H1 (cell line): ENCODE measurements around the gene KRCC1. TPM values are rescaled to one million over a fixed set of nuclear protein-coding genes. Genes with fewer than 3 reads are reported as not detected.

ENCODE experiments used
- CTCF ChIA-PET: fragments of 300-600 bp; sonication (Branson Sonifier 250); formaldehyde crosslinking; loops from one replicate; lab custom pipeline; 2021; ENCODE audit not compliant: partially characterized antibody; lab: Charles Lee
- POLR2A ChIA-PET: fragments of 300-600 bp; sonication (Branson Sonifier 250); formaldehyde crosslinking; loops from one replicate; lab custom pipeline; 2021; ENCODE audit warnings: inconsistent platforms; ENCODE audit not compliant: partially characterized antibody; lab: Charles Lee
- DNase-seq, 2 experiments: peaks; one replicate each; pipeline versions ENCODE4 v3.0.0 to v3.0.0-alpha.2; 2010 to 2022; ENCODE audit warnings: low spot score in 2 of 2, low read depth in 1 of 2, mixed read lengths in 1 of 2
- FAIRE-seq: peaks from 2 replicates; lab custom pipeline; 2011; peaks lifted over from hg19 to GRCh38; lab: Jason Lieb, UNC
- H2AFZ ChIP-seq: 2 replicates; pipeline ENCODE4 v1.8.1; 2012; ENCODE audit warnings: low read length, inconsistent platforms
- H2AK5ac ChIP-seq: 2 replicates; pipeline ENCODE4 v1.6.1; 2013; ENCODE audit warnings: low read depth, low read length
- H2BK120ac ChIP-seq: replicated peaks from 2 replicates; pipeline ENCODE3; 2013; ENCODE audit warnings: low read depth, low read length, inconsistent platforms
- H2BK12ac ChIP-seq: 2 replicates; pipeline ENCODE4 v1.6.1; 2013; ENCODE audit warnings: low read depth, low read length
- H2BK15ac ChIP-seq: 2 replicates; pipeline ENCODE4 v1.6.1; 2013; ENCODE audit warnings: low read length
- H2BK20ac ChIP-seq: 2 replicates; pipeline ENCODE4 v1.6.1; 2013; ENCODE audit warnings: low read length
- H2BK5ac ChIP-seq: 2 replicates; pipeline ENCODE4 v1.6.1; 2013; ENCODE audit warnings: low read depth, low read length
- H3K14ac ChIP-seq: 2 replicates; pipeline ENCODE4 v1.6.1; 2013; ENCODE audit warnings: inconsistent platforms; ENCODE audit not compliant: insufficient read length
- H3K18ac ChIP-seq: 2 replicates; pipeline ENCODE4 v1.6.1; 2013; ENCODE audit warnings: low read length; ENCODE audit errors: extremely low read depth
- H3K23ac ChIP-seq: 2 replicates; pipeline ENCODE4 v1.6.1; 2013; ENCODE audit warnings: inconsistent platforms; ENCODE audit not compliant: insufficient read length
- H3K23me2 ChIP-seq: 2 replicates; pipeline ENCODE4 v1.6.1; 2013; ENCODE audit warnings: low read depth, low read length
- H3K27ac ChIP-seq: 2 replicates; pipeline ENCODE4 v1.6.1; 2011; ENCODE audit warnings: low read depth, low read length, inconsistent platforms
- H3K27me3 ChIP-seq, 4 experiments: replicated peaks in 1 of 4; 1 replicate in 1 of 4; 2 replicates in 3 of 4; pipeline versions ENCODE4 v1.6.1 to v1.8.1; 2011 to 2013; ENCODE audit warnings: low read length in 3 of 4, mild to moderate bottlenecking in 3 of 4, inconsistent platforms in 2 of 4, mixed read lengths in 2 of 4, moderate library complexity in 1 of 4; ENCODE audit not compliant: control insufficient read depth in 3 of 4, insufficient read depth in 3 of 4; ENCODE audit errors: extremely low read depth in 1 of 4
- H3K36me3 ChIP-seq, 4 experiments: 2 replicates each; pipeline versions ENCODE4 v1.6.1 to v1.8.1; 2011 to 2013; ENCODE audit warnings: mild to moderate bottlenecking in 4 of 4, low read length in 3 of 4, moderate library complexity in 2 of 4, control low read depth in 1 of 4, inconsistent platforms in 1 of 4; ENCODE audit not compliant: insufficient read depth in 4 of 4, control insufficient read depth in 2 of 4
- H3K4ac ChIP-seq: replicated peaks from 2 replicates; pipeline ENCODE3; 2013; ENCODE audit warnings: low read length, low read depth, mixed read lengths, inconsistent platforms; ENCODE audit not compliant: insufficient read length
- H3K4me1 ChIP-seq, 4 experiments: replicated peaks in 1 of 4; 1 replicate in 1 of 4; 2 replicates in 3 of 4; pipeline versions ENCODE4 v1.6.1 to v1.8.1; 2011 to 2013; ENCODE audit warnings: low read length in 3 of 4, inconsistent platforms in 2 of 4, mixed read lengths in 1 of 4; ENCODE audit not compliant: insufficient read depth in 4 of 4, control insufficient read depth in 3 of 4
- H3K4me2 ChIP-seq, 2 experiments: 2 replicates each; pipeline versions ENCODE4 v1.6.1 to v1.8.1; 2011 to 2013; ENCODE audit warnings: low read depth in 2 of 2, low read length in 2 of 2, control low read depth in 1 of 2, inconsistent platforms in 1 of 2, mild to moderate bottlenecking in 1 of 2; ENCODE audit not compliant: insufficient read depth in 1 of 2
- H3K4me3 ChIP-seq, 4 experiments: fragments of 200-600, 300-600 bp in 1 of 4; sonication (generic), shearing (Covaris generic), sonication (Bioruptor Twin) in 1 of 4; 2 replicates each; pipeline versions ENCODE4 v1.5.1 to v1.8.1; 2011 to 2016; ENCODE audit warnings: low read length in 4 of 4, low read depth in 3 of 4, control low read depth in 2 of 4, inconsistent platforms in 2 of 4, mild to moderate bottlenecking in 2 of 4, mixed read lengths in 1 of 4, moderate library complexity in 1 of 4; ENCODE audit not compliant: insufficient read depth in 2 of 4; ENCODE audit errors: extremely low read depth in 1 of 4
- H3K56ac ChIP-seq: replicated peaks from 2 replicates; pipeline ENCODE3; 2013; ENCODE audit warnings: low read depth, mild to moderate bottlenecking, mixed read lengths, low read length, inconsistent platforms; ENCODE audit not compliant: insufficient read length
- H3K79me1 ChIP-seq: 2 replicates; pipeline ENCODE4 v1.6.1; 2013; ENCODE audit warnings: low read depth, low read length, control low read depth
- H3K79me2 ChIP-seq, 2 experiments: 2 replicates each; pipeline versions ENCODE4 v1.6.1 to v1.8.1; 2012 to 2013; ENCODE audit warnings: low read length in 2 of 2, mild to moderate bottlenecking in 2 of 2, inconsistent platforms in 1 of 2; ENCODE audit not compliant: insufficient read depth in 2 of 2, control insufficient read depth in 1 of 2
- H3K9ac ChIP-seq, 4 experiments: replicated peaks in 1 of 4; 1 replicate in 1 of 4; 2 replicates in 3 of 4; pipeline versions ENCODE4 v1.6.1 to v1.8.1; 2011 to 2013; ENCODE audit warnings: low read depth in 3 of 4, low read length in 3 of 4, control low read depth in 2 of 4, mild to moderate bottlenecking in 2 of 4, moderate library complexity in 2 of 4, inconsistent platforms in 1 of 4; ENCODE audit errors: extremely low read depth in 1 of 4
- H3K9me3 ChIP-seq, 2 experiments: 2 replicates each; pipeline versions ENCODE4 v1.6.1 to v1.8.1; 2012 to 2013; ENCODE audit warnings: mild to moderate bottlenecking in 2 of 2, moderate library complexity in 2 of 2, control low read depth in 1 of 2, inconsistent platforms in 1 of 2, low read depth in 1 of 2, low read length in 1 of 2, mixed read lengths in 1 of 2; ENCODE audit not compliant: insufficient read depth in 2 of 2
- H4K20me1 ChIP-seq, 2 experiments: replicated peaks in 1 of 2; 2 replicates each; pipeline versions ENCODE3 to v1.8.1; 2011 to 2013; ENCODE audit warnings: inconsistent platforms in 2 of 2, low read length in 2 of 2, mild to moderate bottlenecking in 1 of 2; ENCODE audit not compliant: insufficient read depth in 2 of 2, control insufficient read depth in 1 of 2
- H4K5ac ChIP-seq: 2 replicates; pipeline ENCODE4 v1.6.1; 2013; ENCODE audit warnings: low read length, low read depth, mixed read lengths, inconsistent platforms; ENCODE audit not compliant: insufficient read length
- H4K8ac ChIP-seq: 2 replicates; pipeline ENCODE4 v1.8.0; 2013; ENCODE audit warnings: mild to moderate bottlenecking, moderate library complexity, low read length, inconsistent platforms; ENCODE audit not compliant: insufficient read depth; ENCODE audit errors: extremely low read depth
- H4K91ac ChIP-seq: replicated peaks from 2 replicates; pipeline ENCODE3; 2013; ENCODE audit warnings: low read length, mixed read lengths, inconsistent platforms; ENCODE audit not compliant: insufficient read length
- EZH2 ChIP-seq: fragments of 200-600 bp; sonication (generic); IDR thresholded peaks from 2 replicates; pipeline ENCODE4 v1.7.1; 2012; ENCODE audit warnings: low read depth, mild to moderate bottlenecking, moderate library complexity, low read length, inconsistent platforms; ENCODE audit not compliant: severe bottlenecking
- GABPA ChIP-seq: IDR thresholded peaks from 2 replicates; pipeline ENCODE4 v1.6.1; 2011; ENCODE audit warnings: mild to moderate bottlenecking, low read length, moderate library complexity, borderline replicate concordance; ENCODE audit not compliant: insufficient read depth
- KDM4A ChIP-seq: IDR thresholded peaks from one replicate; pipeline ENCODE4 v1.7.1; 2012; ENCODE audit warnings: low read depth, mild to moderate bottlenecking, moderate library complexity, low read length, inconsistent platforms; ENCODE audit not compliant: severe bottlenecking
- SP2 ChIP-seq: IDR thresholded peaks from 2 replicates; pipeline ENCODE4 v1.6.1; 2012; ENCODE audit warnings: mild to moderate bottlenecking, low read length, inconsistent platforms
- WGBS, 2 experiments: shearing (Covaris generic) in 1 of 2; methylation state at CpG; one replicate each; pipeline versions ENCODE4 v1.1.6 to v1.1.7; 2013 to 2015; ENCODE audit warnings: low lambda C conversion rate in 2 of 2, mixed read lengths in 2 of 2, inconsistent platforms in 1 of 2, low coverage in 1 of 2, missing lambda C conversion rate in 1 of 2; ENCODE audit not compliant: insufficient replicate concordance in 2 of 2, insufficient coverage in 1 of 2, insufficient read length in 1 of 2; ENCODE audit errors: extremely low coverage in 1 of 2, missing lambda C conversion rate in 1 of 2; 5-methylcytosine and 5-hydroxymethylcytosine counted together
- polyA plus RNA-seq, 7 experiments: library from polyadenylated mRNA; depleted of rRNA in 3 of 7; stranded (reverse) in 5 of 7; unstranded in 2 of 7; fragments of >200 nt in 5 of 7; fragments of 200-250 nt in 2 of 7; gene quantifications; 1 replicate in 5 of 7; 2 replicates in 1 of 7; 4 replicates in 1 of 7; pipeline versions ENCODE4 v1.2.1 to v1.2.3, GENCODE V29; 2011 to 2013; ENCODE audit warnings: missing spikeins in 2 of 7, mixed read lengths in 2 of 7
- total RNA-seq: library from RNA; stranded (reverse); fragmentation: NEBNext Ultra II Directional; extraction: Animal tissue kit (Norgen Biotek cat#: 25700); gene quantifications from 2 replicates; pipeline ENCODE4 v1.2.1, GENCODE V29; 2021

Gene KRCC1
- total and polyA plus RNA-seq, 2 of the 8 experiments (the other 6 are each of a cell fraction or from before 2014, with no cell fraction given), result 5.1 to 8.5 TPM

DNA sequence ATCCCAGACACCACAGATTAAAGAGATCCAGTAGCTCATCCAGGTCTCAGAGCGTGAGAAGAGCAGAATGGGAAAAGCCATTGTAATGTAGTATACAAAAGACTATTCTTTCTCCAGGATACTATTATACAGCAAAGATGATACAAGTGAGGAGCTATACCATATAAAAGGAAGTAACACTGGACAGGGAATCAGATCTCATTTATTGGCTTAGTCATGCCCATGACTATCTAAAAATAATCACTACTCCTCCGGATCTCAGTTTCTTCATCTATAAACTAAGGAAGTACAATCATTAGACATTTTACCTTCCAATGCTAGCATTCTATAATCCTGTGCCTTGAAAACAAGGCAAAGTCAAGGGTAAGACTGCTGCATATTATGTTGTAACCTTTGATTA lies 19.4 kb downstream of the KRCC1 start:
- no peaks in the 10 kb centered on the region for H3K27me3 ChIP-seq
- TF ChIP-seq KDM4A, result no peak
- no peak for TF ChIP-seq GABPA
- no peak for TF ChIP-seq EZH2
- TF ChIP-seq SP2, result no peak
- H2AFZ ChIP-seq, result no peak overlapping the region
- no peak overlapping the region for H2BK12ac ChIP-seq
- H3K14ac ChIP-seq, result no peak overlapping the region
- no peak for DNase-seq
- H2BK20ac ChIP-seq, result no peak overlapping the region
- no peak overlapping the region for H2AK5ac ChIP-seq
- H2BK120ac ChIP-seq, result no peak overlapping the region
- no peaks in the 10 kb centered on the region for H4K20me1 ChIP-seq
- H3K79me1 ChIP-seq, result no peaks in the 10 kb centered on the region
- H3K23ac ChIP-seq, result no peak overlapping the region
- H4K8ac ChIP-seq, result no peak overlapping the region
- H2BK5ac ChIP-seq, result no peak overlapping the region
- CTCF ChIA-PET, result interaction anchor here (1.2 kb wide), 1 partner anchor 24 kb away, joined by 4 read pairs; no protein-coding TSS in a partner anchor
- H3K4ac ChIP-seq, result no peak overlapping the region
- H3K79me2 ChIP-seq, result no peaks in the 10 kb centered on the region
- POLR2A ChIA-PET, result interaction anchor here (2.2 kb wide), 1 partner anchor 11 kb away, joined by 8 read pairs; no protein-coding TSS in a partner anchor
- H3K9ac ChIP-seq, result no peak overlapping the region
- no peaks in the 10 kb centered on the region for H3K4me1 ChIP-seq
- no peak for FAIRE-seq
- no peak overlapping the region for H3K18ac ChIP-seq
- no peak overlapping the region for H4K91ac ChIP-seq
- no peak overlapping the region for H3K27ac ChIP-seq
- H3K4me3 ChIP-seq, result no peak overlapping the region
- H4K5ac ChIP-seq, result no peak overlapping the region
- H3K36me3 ChIP-seq, result peaks cover 0 to 13% (median 3%) of the 10 kb centered on the region in 4 experiments; a peak in 4 of 8 replicates
- no peak overlapping the region for H2BK15ac ChIP-seq
- no peak overlapping the region for H3K4me2 ChIP-seq
- 88% methylated on average over 2 of the region's 2 CpGs; no CpG with 5 or more reads in 1 of the 2 experiments for WGBS, 2 experiments
- H3K56ac ChIP-seq, result no peak overlapping the region
- H3K9me3 ChIP-seq, result no peaks in the 10 kb centered on the region
- H3K23me2 ChIP-seq, result no peaks in the 10 kb centered on the region
